ENCODE results near the gene ZBTB33. TPM values are rescaled to one million over a fixed set of nuclear protein-coding genes. Genes with fewer than 3 reads are reported as not detected.

ZBTB33 gene
- total RNA-seq, result 12.9 and 20.3 TPM in 2 replicates

- peak within 1 kb of the TSS; percentile 86 for H3K4me3 ChIP-seq (ENCODE audit: low read depth, low read length)
- peak; percentile 95 for DNase-seq (ENCODE audit: low read depth)
- TF ChIP-seq CTCF (IDR thresholded peaks at IDR 0.05; ENCODE audit: insufficient read depth, low read depth, low read length), result peak; percentile 48
Measured at GRCh38 chrX:120250522-120251271, at the start of gene ZBTB33. Gene ZBTB33, plus strand, starts transcription at chrX:120250812. Its CDS starts 2,604 bp downstream, at chrX:120253416.

GRCh38 chrX:120200851-120201250, 49.8 kb upstream of the ZBTB33 start:
- H3K4me3 ChIP-seq (ENCODE audit: low read depth, low read length), result no peak overlapping the region
- TF ChIP-seq CTCF (IDR thresholded peaks at IDR 0.05; ENCODE audit: insufficient read depth, low read depth, low read length), result no peak
- no peak for DNase-seq (ENCODE audit: low read depth)

- no peak overlapping the region for H3K4me3 ChIP-seq (ENCODE audit: low read depth, low read length)
- DNase-seq (ENCODE audit: low read depth), result no peak
- no peak for TF ChIP-seq CTCF (IDR thresholded peaks at IDR 0.05; ENCODE audit: insufficient read depth, low read depth, low read length)
Measured at GRCh38 chrX:120205816-120206753, 44.5 kb upstream of the ZBTB33 start.

- H3K4me3 ChIP-seq (ENCODE audit: low read depth, low read length), result no peak overlapping the region
- no peak for DNase-seq (ENCODE audit: low read depth)
- no peak for TF ChIP-seq CTCF (IDR thresholded peaks at IDR 0.05; ENCODE audit: insufficient read depth, low read depth, low read length)
Measured at GRCh38 chrX:120207009-120207605, 43.5 kb upstream of the ZBTB33 start.

- peak; percentile 81 for TF ChIP-seq CTCF (IDR thresholded peaks at IDR 0.05; ENCODE audit: insufficient read depth, low read depth, low read length)
- peak; percentile 54 for DNase-seq (ENCODE audit: low read depth)
- H3K4me3 ChIP-seq (ENCODE audit: low read depth, low read length), result no peak overlapping the region
Measured at GRCh38 chrX:120213438-120214265, 37.0 kb upstream of the ZBTB33 start.

- no peak for DNase-seq (ENCODE audit: low read depth)
- TF ChIP-seq CTCF (IDR thresholded peaks at IDR 0.05; ENCODE audit: insufficient read depth, low read depth, low read length), result no peak
- no peak overlapping the region for H3K4me3 ChIP-seq (ENCODE audit: low read depth, low read length)
Measured at GRCh38 chrX:120223374-120223773, 27.2 kb upstream of the ZBTB33 start.

Data from fibroblast of villous mesenchyme (primary cell).